Endothelial cell of umbilical vein (primary cell): ENCODE results near the gene SCARF2.

ENCODE experiments used
- POLR2A ChIP-seq: IDR thresholded peaks from 2 replicates; pipeline ENCODE4 v1.6.1; 2012; ENCODE audit warnings: low read depth, mild to moderate bottlenecking, control low read depth, low read length
- TF ChIP-seq, protein P1 (sequence below), 2 donors: IDR thresholded peaks; 1 replicate in 1 of 2; 2 replicates in 1 of 2; pipeline ENCODE4 v1.5.1; 2011; ENCODE audit warnings: low read length in 2 of 2, mild to moderate bottlenecking in 2 of 2, moderate library complexity in 2 of 2, control low read depth in 1 of 2, inconsistent platforms in 1 of 2, low read depth in 1 of 2; ENCODE audit not compliant: insufficient read depth in 1 of 2; ENCODE audit errors: extremely low read depth in 1 of 2

DNA sequence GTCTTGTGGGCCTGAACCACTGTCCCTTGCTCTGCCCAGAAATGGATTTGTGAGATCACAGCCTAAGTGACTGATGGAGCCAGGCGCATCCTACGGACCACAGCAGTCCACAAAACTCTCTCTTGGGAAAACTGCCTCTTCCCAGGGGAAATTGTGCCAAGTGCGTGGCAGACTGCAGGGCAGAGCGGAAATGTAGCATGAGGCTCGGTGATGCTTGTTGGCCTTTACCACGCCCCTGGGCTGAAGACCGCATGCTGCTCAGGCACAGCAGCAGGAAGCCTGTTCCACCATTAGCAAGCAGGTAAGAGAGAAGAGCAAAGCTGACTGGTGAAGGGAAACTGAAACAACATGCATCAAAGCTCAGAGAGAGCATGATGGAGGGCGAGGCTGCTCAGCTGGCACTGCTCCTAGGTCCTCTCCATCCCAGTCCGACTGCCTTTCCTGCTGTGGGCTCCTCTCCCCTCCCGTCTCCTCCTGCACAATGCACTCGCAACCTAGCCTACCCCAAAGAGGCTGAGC lies 26.5 kb upstream of the SCARF2 start:
- no peak for TF ChIP-seq POLR2A
- TF ChIP-seq, protein P1, sequence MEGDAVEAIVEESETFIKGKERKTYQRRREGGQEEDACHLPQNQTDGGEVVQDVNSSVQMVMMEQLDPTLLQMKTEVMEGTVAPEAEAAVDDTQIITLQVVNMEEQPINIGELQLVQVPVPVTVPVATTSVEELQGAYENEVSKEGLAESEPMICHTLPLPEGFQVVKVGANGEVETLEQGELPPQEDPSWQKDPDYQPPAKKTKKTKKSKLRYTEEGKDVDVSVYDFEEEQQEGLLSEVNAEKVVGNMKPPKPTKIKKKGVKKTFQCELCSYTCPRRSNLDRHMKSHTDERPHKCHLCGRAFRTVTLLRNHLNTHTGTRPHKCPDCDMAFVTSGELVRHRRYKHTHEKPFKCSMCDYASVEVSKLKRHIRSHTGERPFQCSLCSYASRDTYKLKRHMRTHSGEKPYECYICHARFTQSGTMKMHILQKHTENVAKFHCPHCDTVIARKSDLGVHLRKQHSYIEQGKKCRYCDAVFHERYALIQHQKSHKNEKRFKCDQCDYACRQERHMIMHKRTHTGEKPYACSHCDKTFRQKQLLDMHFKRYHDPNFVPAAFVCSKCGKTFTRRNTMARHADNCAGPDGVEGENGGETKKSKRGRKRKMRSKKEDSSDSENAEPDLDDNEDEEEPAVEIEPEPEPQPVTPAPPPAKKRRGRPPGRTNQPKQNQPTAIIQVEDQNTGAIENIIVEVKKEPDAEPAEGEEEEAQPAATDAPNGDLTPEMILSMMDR (IDR thresholded peaks at IDR 0.05; ENCODE audit: extremely low read depth in 1 of 2, insufficient read depth in 1 of 2, low read depth in 1 of 2, low read length in 2 of 2), result no peak
